ENCODE results near the gene IRGQ.

- TF ChIP-seq CTCF (IDR thresholded peaks at IDR 0.05) = no peak
- TF ChIP-seq POLR2A (IDR thresholded peaks at IDR 0.05) = no peak
Measured at GRCh38 chr19:43574424-43575155, 21.3 kb downstream of the IRGQ start.
